HG03457 (cell line): ENCODE data around the gene ARHGAP33.

ENCODE experiments used
- ATAC-seq: cut with Tn5 transposase; IDR thresholded peaks from one replicate; pipeline ENCODE4 v1.9.1; 2021; ENCODE audit warnings: moderate number of reproducible peaks; ENCODE audit not compliant: unreplicated experiment

Gene ARHGAP33

GRCh38 chr19:35776102-35776788, 881 bp downstream of the ARHGAP33 start:
- ATAC-seq, result no peak

DNA sequence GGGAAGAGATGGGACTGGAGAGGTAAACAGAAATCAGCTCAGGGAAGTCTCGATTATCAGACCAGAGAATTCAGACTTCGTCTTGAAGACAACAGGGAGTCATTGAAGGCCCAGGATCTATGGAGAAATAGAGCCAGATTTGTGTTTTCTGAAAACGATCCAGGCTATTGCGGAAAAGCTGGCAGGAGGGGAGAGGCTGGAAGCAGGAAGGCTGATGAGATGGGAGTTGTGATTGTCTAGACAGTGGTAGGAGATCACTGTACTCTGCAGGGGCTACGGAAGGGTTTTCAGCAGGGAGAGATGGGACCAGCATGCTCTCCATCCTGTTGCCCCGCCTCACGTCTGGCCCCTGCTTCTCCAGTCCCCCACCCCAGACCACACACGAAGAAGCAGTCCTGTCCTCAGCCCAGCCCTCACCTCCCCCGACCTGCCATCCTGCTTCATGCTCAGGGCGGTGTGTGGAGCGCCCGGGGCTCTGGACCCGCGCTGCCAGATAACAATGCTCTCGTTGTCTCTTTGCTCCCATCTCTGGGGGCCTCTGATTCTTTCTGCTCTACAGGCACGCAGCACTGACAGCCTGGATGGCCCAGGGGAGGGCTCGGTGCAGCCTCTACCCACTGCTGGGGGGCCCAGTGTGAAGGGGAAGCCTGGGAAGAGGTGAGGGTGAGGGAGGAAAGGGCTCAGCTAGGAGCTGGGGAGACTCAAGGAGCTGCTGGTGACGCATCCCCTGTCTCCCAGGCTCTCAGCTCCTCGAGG, 1.9 kb downstream of the ARHGAP33 start:
- ATAC-seq, result no peak

- no peak for ATAC-seq
These were observed 2.6 kb downstream of the ARHGAP33 start for GRCh38 chr19:35777961-35778360.

GRCh38 chr19:35779033-35779432, 3.7 kb downstream of the ARHGAP33 start:
- no peak for ATAC-seq

GRCh38 chr19:35780058-35780457, 4.7 kb downstream of the ARHGAP33 start:
- ATAC-seq, result no peak

DNA sequence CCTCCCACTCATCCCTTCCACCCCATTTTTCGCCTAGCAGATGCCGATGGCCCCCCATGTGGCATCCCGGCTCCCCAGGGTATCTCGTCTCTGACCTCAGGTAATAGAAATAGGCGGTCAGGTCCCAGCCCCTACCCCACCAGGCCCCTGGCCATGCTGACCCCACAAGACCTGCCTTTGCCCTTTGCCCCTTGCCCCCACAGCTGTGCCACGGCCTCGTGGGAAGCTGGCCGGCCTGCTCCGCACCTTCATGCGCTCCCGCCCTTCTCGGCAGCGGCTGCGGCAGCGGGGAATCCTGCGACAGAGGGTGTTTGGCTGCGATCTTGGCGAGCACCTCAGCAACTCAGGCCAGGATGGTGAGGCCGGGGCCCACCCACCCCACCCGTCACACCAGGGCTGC, 5.4 kb downstream of the ARHGAP33 start:
- ATAC-seq, result no peak

- no peak for ATAC-seq
These were observed 6.3 kb downstream of the ARHGAP33 start for GRCh38 chr19:35781650-35782049.

- no peak for ATAC-seq
These were observed 7.2 kb downstream of the ARHGAP33 start for GRCh38 chr19:35782589-35782988.

DNA sequence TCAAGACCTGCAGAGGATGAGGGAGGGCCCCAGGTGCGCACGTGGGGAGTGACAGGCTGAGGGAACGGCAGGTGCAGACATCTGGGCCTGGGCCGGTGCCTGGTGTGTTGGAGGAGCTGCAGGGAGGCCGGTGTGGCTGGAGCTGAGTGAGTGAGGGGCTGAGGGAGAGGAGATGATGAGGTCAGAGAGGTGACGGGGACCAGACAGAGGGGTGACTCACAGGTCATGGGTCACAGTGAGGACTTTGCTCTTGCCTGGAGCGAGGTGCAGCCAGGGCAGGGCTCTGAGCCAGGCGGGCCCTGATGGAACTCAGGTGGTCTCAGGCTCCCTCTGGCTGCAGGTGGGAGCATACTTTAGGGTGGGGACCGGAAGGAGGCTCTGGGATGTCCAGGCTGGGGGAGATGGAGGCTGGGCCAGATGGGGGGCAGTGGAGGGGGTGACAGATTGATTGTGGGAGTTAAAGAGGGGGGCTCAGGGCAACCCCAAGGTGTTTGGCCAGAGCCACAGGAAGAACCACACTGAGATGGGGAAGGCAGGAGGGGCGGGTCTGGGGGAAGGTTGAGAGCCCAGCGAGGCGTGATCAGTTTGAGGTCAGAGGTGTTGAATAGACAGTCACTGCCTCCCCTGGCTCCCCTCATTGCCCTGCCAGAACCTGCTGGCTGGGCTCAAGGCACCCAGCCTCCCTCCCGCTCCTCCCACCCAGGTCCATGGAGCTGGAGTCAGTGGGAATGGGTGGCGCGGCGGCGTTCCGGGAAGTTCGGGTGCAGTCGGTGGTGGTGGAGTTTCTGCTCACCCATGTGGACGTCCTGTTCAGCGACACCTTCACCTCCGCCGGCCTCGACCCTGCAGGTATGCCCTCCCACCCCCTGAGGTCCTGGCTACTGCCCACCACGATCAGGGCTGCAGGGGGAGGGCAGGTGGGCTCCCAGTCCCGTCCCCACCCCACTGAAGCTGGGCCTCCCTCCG, 8.4 kb downstream of the ARHGAP33 start:
- no peak for ATAC-seq

- no peak for ATAC-seq
These were observed 9.4 kb downstream of the ARHGAP33 start for GRCh38 chr19:35784503-35785338.

- no peak for ATAC-seq
These were observed 9.9 kb downstream of the ARHGAP33 start for GRCh38 chr19:35785339-35785627.

- ATAC-seq, result no peak
These were observed 11.2 kb downstream of the ARHGAP33 start for GRCh38 chr19:35786299-35787160.

DNA sequence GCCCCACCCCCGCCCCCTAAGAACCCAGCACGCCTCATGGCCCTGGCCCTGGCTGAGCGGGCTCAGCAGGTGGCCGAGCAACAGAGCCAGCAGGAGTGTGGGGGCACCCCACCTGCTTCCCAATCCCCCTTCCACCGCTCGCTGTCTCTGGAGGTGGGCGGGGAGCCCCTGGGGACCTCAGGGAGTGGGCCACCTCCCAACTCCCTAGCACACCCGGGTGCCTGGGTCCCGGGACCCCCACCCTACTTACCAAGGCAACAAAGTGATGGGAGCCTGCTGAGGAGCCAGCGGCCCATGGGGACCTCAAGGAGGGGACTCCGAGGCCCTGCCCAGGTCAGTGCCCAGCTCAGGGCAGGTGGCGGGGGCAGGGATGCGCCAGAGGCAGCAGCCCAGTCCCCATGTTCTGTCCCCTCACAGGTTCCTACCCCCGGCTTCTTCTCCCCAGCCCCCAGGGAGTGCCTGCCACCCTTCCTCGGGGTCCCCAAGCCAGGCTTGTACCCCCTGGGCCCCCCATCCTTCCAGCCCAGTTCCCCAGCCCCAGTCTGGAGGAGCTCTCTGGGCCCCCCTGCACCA, 11.9 kb downstream of the ARHGAP33 start:
- no peak for ATAC-seq

- ATAC-seq, result no peak
These were observed 13.0 kb downstream of the ARHGAP33 start for GRCh38 chr19:35788205-35788960.

DNA sequence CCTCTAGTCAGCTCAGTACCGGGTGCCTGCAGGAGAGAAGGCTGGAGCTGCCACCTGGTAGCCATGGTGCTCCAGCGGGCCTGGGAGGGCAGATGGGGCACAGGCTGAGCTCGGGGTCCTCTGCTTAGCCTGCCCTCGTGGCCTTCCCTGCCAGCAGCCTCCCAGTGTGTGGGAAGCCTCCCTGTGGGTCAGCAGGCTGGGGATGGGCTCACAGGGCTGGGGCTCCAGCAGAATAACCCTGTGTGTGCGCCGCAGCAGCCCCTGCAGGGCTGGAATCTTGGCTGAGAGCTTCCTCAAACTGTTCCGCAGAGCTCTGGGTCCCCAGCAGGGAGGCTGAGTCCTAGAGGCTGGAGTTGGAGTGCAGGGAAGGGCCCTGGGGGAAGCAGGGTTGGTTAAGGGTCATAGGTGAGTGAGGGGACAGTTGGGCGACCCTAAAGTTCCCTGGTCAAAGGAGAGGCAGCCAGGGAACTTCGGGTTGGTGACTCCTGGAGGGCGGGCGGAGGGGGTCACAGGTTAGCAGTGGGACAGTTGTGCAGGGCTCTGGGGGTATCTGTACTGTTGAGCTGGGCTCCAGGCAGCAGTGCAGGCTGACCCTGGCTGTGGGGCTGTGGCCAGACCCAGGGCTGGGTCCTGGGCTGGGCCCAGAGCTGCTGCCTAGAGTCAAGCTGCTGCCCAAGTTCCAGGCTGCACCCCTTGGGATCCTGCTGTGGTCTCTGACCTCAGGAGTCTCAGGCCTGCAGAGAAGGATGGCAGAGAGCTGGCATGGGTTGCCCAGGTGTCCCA, 14.0 kb downstream of the ARHGAP33 start:
- ATAC-seq, result no peak

DNA sequence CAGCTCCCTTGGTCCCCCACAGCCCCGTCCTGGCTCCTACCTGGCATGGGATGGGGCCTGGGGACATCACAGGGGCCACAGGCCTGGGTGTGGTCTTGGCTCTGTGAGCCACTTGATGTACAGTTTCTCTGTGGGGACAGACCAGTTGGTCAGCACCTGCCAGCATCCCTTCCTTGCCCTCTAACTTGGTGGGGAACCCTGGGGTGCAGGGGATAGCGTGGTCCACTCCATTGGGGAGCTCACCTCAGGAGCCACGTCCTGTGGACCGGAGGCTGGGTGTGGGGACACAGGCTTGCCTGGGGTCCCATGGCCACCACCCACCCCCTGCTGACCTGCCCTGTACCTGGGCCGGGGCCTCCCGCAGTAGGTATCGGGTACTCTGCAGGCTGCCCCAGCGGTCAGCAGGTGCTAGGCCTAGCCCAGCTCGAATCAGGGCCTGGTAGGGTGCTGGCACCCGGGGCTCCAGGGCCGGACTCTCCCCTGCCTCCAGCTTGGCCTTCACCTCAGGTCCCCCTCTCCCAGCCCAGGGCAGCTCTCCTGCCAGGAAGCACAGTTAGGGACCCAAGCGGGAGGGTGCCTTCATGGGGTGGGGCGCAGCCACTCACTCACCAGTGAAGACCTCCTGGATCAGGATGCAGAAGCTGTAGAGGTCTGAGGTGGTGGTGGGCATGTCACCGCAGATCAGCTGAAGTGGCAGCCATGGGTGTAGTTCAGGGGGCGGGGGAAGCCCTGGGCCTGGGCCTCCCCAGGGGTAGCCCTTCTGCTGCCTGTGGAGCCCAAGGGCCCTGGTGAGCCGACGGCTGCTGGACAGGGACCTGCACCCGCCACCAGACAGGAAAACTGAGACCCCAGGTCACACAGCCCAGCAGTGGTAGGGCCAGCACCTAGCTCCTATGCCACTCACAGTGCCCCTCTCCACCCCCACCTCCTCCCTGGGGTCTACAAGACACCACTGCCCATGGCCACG, 14.9 kb downstream of the ARHGAP33 start:
- no peak for ATAC-seq
